Amygdala (tissue), 56 donors: ENCODE data around the gene FAM20B.
"Not testable (repeated sequence)": the region's sequence is repeated elsewhere in the genome, so short reads cannot be mapped to it uniquely, and the experiment has no call there.

Experiments
- DNase-seq, 56 donors: peaks; one replicate each; lab custom pipeline; 2025; lab: John Stamatoyannopoulos, UW

Gene FAM20B

GRCh38 chr1:179023946-179024650 is 1.6 kb upstream of the FAM20B start:
- no peak for DNase-seq

GRCh38 chr1:179025975-179026812 is 500 bp downstream of the FAM20B start:
- peak in 49 of 56 donors; percentile 15 to 81 (median 61) for DNase-seq

GRCh38 chr1:179026813-179027669 is 1.3 kb downstream of the FAM20B start:
- DNase-seq: no peak

GRCh38 chr1:179029321-179029759 is 3.6 kb downstream of the FAM20B start:
- DNase-seq: no peak

- DNase-seq: no peak
Measured at GRCh38 chr1:179030130-179030529, 4.4 kb downstream of the FAM20B start.

- DNase-seq: no peak
Measured at GRCh38 chr1:179030683-179031082, 5.0 kb downstream of the FAM20B start.

- DNase-seq: no peak
Measured at GRCh38 chr1:179031284-179031683, 5.6 kb downstream of the FAM20B start.

GRCh38 chr1:179031855-179032513 is 6.3 kb downstream of the FAM20B start:
- DNase-seq: no peak

- no peak for DNase-seq
Measured at GRCh38 chr1:179034720-179035119, 9.0 kb downstream of the FAM20B start.

GRCh38 chr1:179036844-179037465 is 11.3 kb downstream of the FAM20B start:
- no peak for DNase-seq

- no peak for DNase-seq
Measured at GRCh38 chr1:179038528-179039281, 13.0 kb downstream of the FAM20B start.

- DNase-seq: not testable (repeated sequence)
Measured at GRCh38 chr1:179039502-179040174, 13.9 kb downstream of the FAM20B start.

- not testable (repeated sequence) for DNase-seq
Measured at GRCh38 chr1:179040175-179040551, 14.5 kb downstream of the FAM20B start.

- no peak for DNase-seq
Measured at GRCh38 chr1:179042087-179042486, 16.4 kb downstream of the FAM20B start.

GRCh38 chr1:179042700-179043099 is 17.0 kb downstream of the FAM20B start:
- no peak for DNase-seq

- no peak for DNase-seq
Measured at GRCh38 chr1:179043266-179043665, 17.6 kb downstream of the FAM20B start.

- no peak for DNase-seq
Measured at GRCh38 chr1:179043907-179044306, 18.2 kb downstream of the FAM20B start.

GRCh38 chr1:179046808-179047635 is 21.3 kb downstream of the FAM20B start:
- no peak for DNase-seq
